Effector memory CD8-positive, alpha-beta T cell (primary cell): Measurements from ENCODE around the gene KLRK1.
"Not testable (repeated sequence)": the region's sequence is repeated elsewhere in the genome, so short reads cannot be mapped to it uniquely, and the experiment has no call there.

Experiments
- ATAC-seq: fragments of 150-1000 bp; cut with Tn5 transposase; replicated peaks from 2 replicates; pipeline ENCODE4 v1.10.0; 2021; ENCODE audit warnings: mild to moderate bottlenecking, moderate library complexity
- DNase-seq, 3 experiments: peaks; one replicate each; pipeline ENCODE4 v3.0.0; 2021
- H3K27ac Mint-ChIP-seq, 2 donors: one replicate each; pipeline ENCODE4 v1.8.0; 2022; ENCODE audit warnings: mild to moderate bottlenecking in 2 of 2, mixed read lengths in 2 of 2, moderate library complexity in 2 of 2
- H3K27me3 Mint-ChIP-seq, 2 donors: one replicate each; pipeline ENCODE4 v1.8.0; 2022; ENCODE audit warnings: mixed read lengths in 2 of 2
- H3K36me3 Mint-ChIP-seq: one replicate; pipeline ENCODE4 v1.8.0; 2022; ENCODE audit warnings: mild to moderate bottlenecking, moderate library complexity, mixed read lengths; ENCODE audit not compliant: insufficient read depth
- H3K4me1 Mint-ChIP-seq, 2 donors: one replicate each; pipeline ENCODE4 v1.8.0; 2022; ENCODE audit warnings: low read depth in 2 of 2, mixed read lengths in 2 of 2
- H3K4me3 Mint-ChIP-seq, 2 donors: one replicate each; pipeline ENCODE4 v1.8.0; 2022; ENCODE audit warnings: mild to moderate bottlenecking in 2 of 2, mixed read lengths in 2 of 2, moderate library complexity in 2 of 2
- H3K9me3 Mint-ChIP-seq, 2 donors: one replicate each; pipeline ENCODE4 v1.8.0; 2022; ENCODE audit warnings: mixed read lengths in 2 of 2

KLRK1 gene

DNA sequence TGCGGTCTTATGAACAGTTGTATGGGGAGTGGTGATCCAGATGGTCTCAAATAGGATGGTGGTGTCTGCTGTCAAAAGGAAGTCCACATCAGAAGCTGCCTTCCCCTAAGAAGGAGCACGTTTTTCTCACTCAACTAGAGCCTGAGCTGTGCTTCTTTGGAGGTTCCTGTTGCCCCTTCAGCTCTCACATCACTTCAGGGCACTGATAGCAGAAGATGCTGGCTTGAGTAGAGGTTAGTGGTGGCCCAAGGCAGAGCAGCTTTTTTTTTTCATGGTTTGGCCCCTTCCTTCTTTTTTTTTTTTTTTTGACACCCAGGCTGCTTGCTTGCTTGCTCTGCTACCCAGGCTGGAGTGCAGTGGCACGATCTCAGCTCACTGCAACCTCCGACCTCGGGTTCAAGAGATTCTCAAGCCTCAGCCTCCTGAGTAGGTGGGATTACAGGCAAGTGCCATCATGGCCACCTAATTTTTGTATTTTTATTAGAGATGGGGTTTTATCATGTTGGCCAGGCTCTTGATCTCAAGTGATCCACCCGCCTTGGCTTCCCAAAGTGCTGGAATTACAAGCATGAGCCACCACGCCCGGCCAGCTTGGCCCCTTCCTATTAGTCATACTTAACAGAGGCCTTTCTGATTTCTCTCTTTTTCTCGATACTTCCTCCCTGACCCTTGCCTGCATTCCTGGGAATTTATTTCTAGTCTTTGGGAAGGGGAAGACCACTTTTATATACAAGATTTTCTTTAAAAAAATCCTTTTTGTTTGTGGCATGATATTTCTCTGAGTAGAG, 50.6 kb downstream of the KLRK1 start:
- no peaks in the 10 kb centered on the region for H3K36me3 Mint-ChIP-seq
- peaks cover 4 to 16% of the 10 kb centered on the region in 2 donors for H3K4me1 Mint-ChIP-seq
- H3K9me3 Mint-ChIP-seq = no peaks in the 10 kb centered on the region
- no peak overlapping the region for H3K4me3 Mint-ChIP-seq
- no peak for ATAC-seq
- H3K27me3 Mint-ChIP-seq = no peaks in the 10 kb centered on the region
- DNase-seq = no peak
- H3K27ac Mint-ChIP-seq = peak overlapping the region in 1 of 2 donors; percentile 23

DNA sequence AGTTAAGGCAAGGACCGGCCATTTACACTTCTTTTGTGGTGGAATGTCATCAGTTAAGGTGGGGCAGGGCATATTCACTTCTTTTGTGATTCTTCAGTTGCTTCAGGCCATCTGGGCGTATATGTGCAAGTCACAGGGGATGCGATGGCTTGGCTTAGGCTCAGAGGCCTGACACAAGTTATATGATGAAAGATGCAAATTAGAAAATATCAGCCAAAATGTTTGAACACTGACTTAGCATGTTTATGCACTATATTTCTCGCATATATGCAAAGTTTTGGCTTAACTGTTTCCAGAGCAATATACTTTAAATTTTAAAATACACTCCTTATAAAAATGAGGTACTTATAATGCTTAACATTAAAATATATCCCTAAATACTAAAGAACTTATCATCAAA, 51.4 kb downstream of the KLRK1 start:
- not testable (repeated sequence) for H3K4me3 Mint-ChIP-seq, H3K9me3 Mint-ChIP-seq, ATAC-seq

GRCh38 chr12:10336196-10336595, 53.6 kb downstream of the KLRK1 start:
- H3K36me3 Mint-ChIP-seq, H3K4me3 Mint-ChIP-seq, H3K9me3 Mint-ChIP-seq, DNase-seq, H3K27ac Mint-ChIP-seq, ATAC-seq, H3K27me3 Mint-ChIP-seq: not testable (repeated sequence)
- peaks cover 5 to 24% of the 10 kb centered on the region in 2 donors for H3K4me1 Mint-ChIP-seq

More for the DNA sequence above, 51.4 kb downstream of the KLRK1 start:
- H3K27me3 Mint-ChIP-seq, DNase-seq, H3K36me3 Mint-ChIP-seq: not testable (repeated sequence)
- H3K27ac Mint-ChIP-seq = peak overlapping the region in 1 of 2 donors; percentile 1
- peaks cover 4 to 18% of the 10 kb centered on the region in 2 donors for H3K4me1 Mint-ChIP-seq

- Mint-ChIP-seq H3K4me3 (no peak overlapping the region), H3K36me3 (no peaks in the 10 kb centered on the region), H3K4me1 (peaks cover 5 to 22% of the 10 kb centered on the region in 2 donors), H3K27me3 (no peaks in the 10 kb centered on the region), H3K27ac (no peak overlapping the region), H3K9me3 (no peaks in the 10 kb centered on the region)
- no peak for DNase-seq
- peak; percentile 56 for ATAC-seq
Measured at GRCh38 chr12:10331642-10332239, 58.1 kb downstream of the KLRK1 start.

DNA sequence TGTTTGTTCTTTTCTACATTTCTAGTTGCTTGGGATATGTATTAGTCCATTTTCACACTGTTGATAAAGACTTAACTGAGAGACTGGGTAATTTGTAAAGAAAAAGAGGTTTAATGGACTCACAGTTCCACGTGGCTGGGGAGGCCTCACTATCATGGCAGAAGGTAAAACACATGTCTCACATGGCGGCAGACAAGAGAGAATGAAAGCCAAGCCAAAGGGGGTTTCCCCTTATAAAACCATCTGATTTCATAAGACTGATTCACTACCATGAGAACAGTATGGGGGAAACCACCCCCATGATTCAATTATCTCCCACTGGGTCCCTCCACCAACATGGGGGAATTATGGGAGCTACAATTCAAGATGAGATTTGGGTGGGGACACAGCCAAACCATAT, 61.1 kb downstream of the KLRK1 start:
- ATAC-seq, H3K27ac Mint-ChIP-seq, H3K27me3 Mint-ChIP-seq, H3K36me3 Mint-ChIP-seq, H3K9me3 Mint-ChIP-seq, DNase-seq, H3K4me3 Mint-ChIP-seq: not testable (repeated sequence)
- peaks cover 5 to 25% of the 10 kb centered on the region in 2 donors for H3K4me1 Mint-ChIP-seq
